Sigmoid colon (tissue), 7 donors: ENCODE measurements around the gene CFAP20DC. TPM values are rescaled to one million over a fixed set of nuclear protein-coding genes. Genes with fewer than 3 reads are reported as not detected.
"Not testable (repeated sequence)": the region's sequence is repeated elsewhere in the genome, so short reads cannot be mapped to it uniquely, and the experiment has no call there.

Experiments used
- DNase-seq: peaks from one replicate; pipeline ENCODE4 v3.0.0-alpha.2; 2019
- H3K27ac ChIP-seq, 4 donors: fragments of 200-600 bp; sonication (generic); one replicate each; pipeline ENCODE4 v1.5.1; 2016 to 2019; ENCODE audit warnings: mild to moderate bottlenecking in 1 of 4
- H3K27me3 ChIP-seq, 3 donors: fragments of 200-600 bp; sonication (generic); one replicate each; pipeline ENCODE4 v1.5.1; 2019; ENCODE audit warnings: mild to moderate bottlenecking in 1 of 3
- H3K36me3 ChIP-seq, 4 donors: fragments of 200-600 bp; sonication (generic); one replicate each; pipeline ENCODE4 v1.5.1; 2016 to 2019
- H3K4me1 ChIP-seq, 4 donors: fragments of 200-600 bp; sonication (generic); one replicate each; pipeline ENCODE4 v1.5.1; 2017 to 2019
- H3K4me3 ChIP-seq, 4 donors: fragments of 200-600 bp; sonication (generic); one replicate each; pipeline ENCODE4 v1.5.1; 2017 to 2019; ENCODE audit warnings: mild to moderate bottlenecking in 2 of 4, moderate library complexity in 1 of 4
- H3K9me3 ChIP-seq, 4 donors: fragments of 200-600 bp in 3 of 4; sonication (generic) in 3 of 4; one replicate each; pipeline versions ENCODE4 v1.5.1 to v1.6.1; 2013 to 2019
- EP300 ChIP-seq, 4 donors: sonication (generic); formaldehyde crosslinking; IDR thresholded peaks; one replicate each; pipeline ENCODE4 v1.6.1; 2017; ENCODE audit warnings: antibody characterized with exemption in 4 of 4
- POLR2A ChIP-seq, 2 donors: fragments of 450-650 bp; IDR thresholded peaks; one replicate each; pipeline ENCODE4 v1.6.1; 2016; ENCODE audit warnings: antibody characterized with exemption in 2 of 2, mild to moderate bottlenecking in 2 of 2, moderate library complexity in 2 of 2
- POLR2AphosphoS5 ChIP-seq, 4 donors: sonication (generic); formaldehyde crosslinking; IDR thresholded peaks; one replicate each; pipeline ENCODE4 v1.6.1; 2017; ENCODE audit warnings: antibody characterized with exemption in 4 of 4
- WGBS, 2 donors: extraction: QIAGEN DNeasy Blood & Tissue Kit; methylation state at CpG; one replicate each; pipeline ENCODE4 v1.1.7; 2013; 5-methylcytosine and 5-hydroxymethylcytosine counted together
- intact Hi-C: fragments of 100-400 bp; cut with DNase I; formaldehyde crosslinking; loops from one replicate; pipeline ENCODE4 v1.15.1; 2023
- polyA plus RNA-seq, 3 donors: library from polyadenylated mRNA; stranded (reverse); fragments of 200-250 nt; gene quantifications; one replicate each; pipeline ENCODE4 v1.2.3, GENCODE V29; 2013
- total RNA-seq, 4 donors: library from RNA; depleted of rRNA; stranded (reverse); fragments of >200 nt; gene quantifications; one replicate each; pipeline ENCODE4 v1.1.0, GENCODE V29; 2016
- TF ChIP-seq, protein P1 (sequence below), 4 experiments: fragments of 450-650 bp in 3 of 4; fragments of 200-600 bp in 1 of 4; IDR thresholded peaks; one replicate each; pipeline ENCODE4 v1.5.1; 2016 to 2019; ENCODE audit warnings: antibody characterized with exemption in 4 of 4, mild to moderate bottlenecking in 3 of 4, moderate library complexity in 2 of 4
- donor health status: healthy with polysubstance abuse.
- donor health status: Bipolar disorder and iron deficiency.
- donor health status: healthy.

The CFAP20DC gene
- total and polyA plus RNA-seq, 7 donors = under 0.01 to 0.83 (median 0.37) TPM; not detected in 1

DNA sequence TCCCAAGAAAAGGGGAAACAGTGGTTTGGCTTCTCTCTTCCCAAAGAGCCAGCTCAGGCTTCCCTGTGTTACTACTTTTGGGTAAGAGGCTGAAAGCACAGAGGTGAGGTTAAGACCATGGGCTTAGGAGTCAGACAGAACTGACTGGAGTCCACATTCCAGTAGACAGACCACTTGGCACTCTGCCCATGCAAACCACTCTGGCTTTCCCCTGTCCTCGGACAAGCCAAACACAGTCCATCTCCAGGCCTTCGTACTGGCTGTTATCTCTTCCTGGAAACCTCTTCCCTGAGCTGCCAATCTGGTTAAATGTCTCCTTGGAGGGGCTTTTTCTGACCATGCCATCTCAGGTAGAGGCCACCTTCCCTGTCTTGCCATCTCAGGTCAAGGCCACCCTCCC lies 330.1 kb downstream of the CFAP20DC start:
- no peak for DNase-seq
- Histone ChIP-seq H3K36me3 (no peaks in the 10 kb centered on the region), H3K27me3 (no peaks in the 10 kb centered on the region), H3K4me1 (peaks cover 0 to 28% (median 14%) of the 10 kb centered on the region in 4 donors), H3K27ac (no peak overlapping the region), H3K4me3 (no peak overlapping the region), H3K9me3 (no peaks in the 10 kb centered on the region)
- intact Hi-C loops = no loop called here
- 49 to 70% methylated on average over 2 of the region's 2 CpGs for WGBS, 2 donors
- TF ChIP-seq EP300 (IDR thresholded peaks at IDR 0.05) (no peak), POLR2A (IDR thresholded peaks at IDR 0.05) (no peak), POLR2AphosphoS5 (IDR thresholded peaks at IDR 0.05) (no peak)
- TF ChIP-seq, protein P1, sequence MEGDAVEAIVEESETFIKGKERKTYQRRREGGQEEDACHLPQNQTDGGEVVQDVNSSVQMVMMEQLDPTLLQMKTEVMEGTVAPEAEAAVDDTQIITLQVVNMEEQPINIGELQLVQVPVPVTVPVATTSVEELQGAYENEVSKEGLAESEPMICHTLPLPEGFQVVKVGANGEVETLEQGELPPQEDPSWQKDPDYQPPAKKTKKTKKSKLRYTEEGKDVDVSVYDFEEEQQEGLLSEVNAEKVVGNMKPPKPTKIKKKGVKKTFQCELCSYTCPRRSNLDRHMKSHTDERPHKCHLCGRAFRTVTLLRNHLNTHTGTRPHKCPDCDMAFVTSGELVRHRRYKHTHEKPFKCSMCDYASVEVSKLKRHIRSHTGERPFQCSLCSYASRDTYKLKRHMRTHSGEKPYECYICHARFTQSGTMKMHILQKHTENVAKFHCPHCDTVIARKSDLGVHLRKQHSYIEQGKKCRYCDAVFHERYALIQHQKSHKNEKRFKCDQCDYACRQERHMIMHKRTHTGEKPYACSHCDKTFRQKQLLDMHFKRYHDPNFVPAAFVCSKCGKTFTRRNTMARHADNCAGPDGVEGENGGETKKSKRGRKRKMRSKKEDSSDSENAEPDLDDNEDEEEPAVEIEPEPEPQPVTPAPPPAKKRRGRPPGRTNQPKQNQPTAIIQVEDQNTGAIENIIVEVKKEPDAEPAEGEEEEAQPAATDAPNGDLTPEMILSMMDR (IDR thresholded peaks at IDR 0.05) = no peak

- WGBS, 2 donors = 54 to 78% methylated on average over 3 of the region's 3 CpGs
- DNase-seq = no peak
- no peak for TF ChIP-seq POLR2A (IDR thresholded peaks at IDR 0.05)
- no peak for TF ChIP-seq EP300 (IDR thresholded peaks at IDR 0.05)
- TF ChIP-seq, protein P1 (IDR thresholded peaks at IDR 0.05) = no peak
- no peak for TF ChIP-seq POLR2AphosphoS5 (IDR thresholded peaks at IDR 0.05)
- Histone ChIP-seq H3K36me3 (no peaks in the 10 kb centered on the region), H3K27ac (no peak overlapping the region), H3K4me3 (no peak overlapping the region), H3K27me3 (no peaks in the 10 kb centered on the region), H3K4me1 (no peaks in the 10 kb centered on the region), H3K9me3 (no peaks in the 10 kb centered on the region)
- intact Hi-C loops = no loop called here
Observed at GRCh38 chr3:58713715-58714401, 336.0 kb downstream of the CFAP20DC start.

GRCh38 chr3:58711871-58712270 lies 338.0 kb downstream of the CFAP20DC start:
- Histone ChIP-seq H3K27me3 (no peaks in the 10 kb centered on the region), H3K27ac (no peak overlapping the region), H3K9me3 (no peaks in the 10 kb centered on the region), H3K4me3 (no peak overlapping the region), H3K36me3 (no peaks in the 10 kb centered on the region), H3K4me1 (no peaks in the 10 kb centered on the region)
- intact Hi-C loops = no loop called here
- TF ChIP-seq, protein P1 (IDR thresholded peaks at IDR 0.05) = no peak
- no peak for TF ChIP-seq EP300 (IDR thresholded peaks at IDR 0.05)
- TF ChIP-seq POLR2AphosphoS5 (IDR thresholded peaks at IDR 0.05) = no peak
- no peak for TF ChIP-seq POLR2A (IDR thresholded peaks at IDR 0.05)
- 90 to 91% methylated on average over 8 of the region's 8 CpGs for WGBS, 2 donors
- DNase-seq = no peak

DNA sequence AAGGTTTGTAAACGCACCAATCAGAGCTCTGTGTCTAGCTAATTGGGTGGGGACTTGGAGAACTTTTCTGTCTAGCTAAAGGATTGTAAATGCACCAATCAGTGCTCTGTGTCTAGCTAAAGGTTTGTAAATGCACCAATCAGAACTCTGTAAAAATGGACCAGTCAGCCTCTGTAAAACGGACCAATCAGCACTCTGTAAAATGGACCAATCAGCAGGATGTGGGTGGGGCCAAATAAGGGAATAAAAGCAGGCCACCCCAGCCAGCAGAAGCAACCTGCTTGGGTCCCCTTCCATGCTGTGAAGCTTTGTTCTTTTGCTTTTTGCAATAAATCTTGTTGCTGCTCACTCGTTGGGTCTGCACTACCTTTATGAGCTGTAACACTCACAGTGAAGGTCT lies 340.8 kb downstream of the CFAP20DC start:
- H3K36me3 ChIP-seq, H3K9me3 ChIP-seq, H3K27ac ChIP-seq, DNase-seq, H3K27me3 ChIP-seq, intact Hi-C loops, H3K4me1 ChIP-seq, H3K4me3 ChIP-seq: not testable (repeated sequence)
- 93 to 94% methylated on average over 3 of the region's 3 CpGs for WGBS, 2 donors

DNA sequence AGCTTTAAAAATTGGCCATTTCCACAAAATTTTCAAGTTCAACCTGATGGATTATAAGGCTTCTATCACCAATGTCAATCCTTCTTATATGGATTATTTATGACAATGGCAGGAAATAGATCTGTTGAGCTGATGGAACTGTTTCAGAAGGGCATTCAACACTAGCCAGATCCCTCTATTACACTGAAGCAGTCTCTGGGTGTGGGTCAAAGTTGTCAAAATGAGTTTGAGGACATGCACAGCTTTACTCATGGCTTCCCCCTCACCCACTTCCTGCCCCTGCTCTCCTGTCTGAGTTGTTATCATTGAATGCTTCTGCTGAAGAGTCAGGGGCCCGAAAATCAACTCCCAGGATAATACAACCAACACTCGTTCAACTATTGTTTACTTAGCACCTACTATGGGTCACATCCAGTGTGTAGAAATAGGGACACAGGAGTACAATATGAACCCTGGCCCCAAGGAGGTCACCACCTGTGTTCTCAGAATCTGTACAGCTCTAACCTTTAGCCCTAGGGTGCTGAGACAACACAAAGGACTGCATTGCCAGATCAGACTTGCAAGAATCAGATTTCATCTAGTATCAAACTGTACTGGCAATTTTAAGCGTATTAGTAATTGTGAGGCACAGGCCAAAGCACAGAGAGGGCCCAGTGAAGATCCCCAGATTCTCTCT lies 341.6 kb downstream of the CFAP20DC start:
- Histone ChIP-seq H3K9me3 (no peaks in the 10 kb centered on the region), H3K36me3 (no peaks in the 10 kb centered on the region), H3K27ac (no peak overlapping the region), H3K4me3 (no peak overlapping the region), H3K27me3 (no peaks in the 10 kb centered on the region), H3K4me1 (no peaks in the 10 kb centered on the region)
- no peak for TF ChIP-seq POLR2AphosphoS5 (IDR thresholded peaks at IDR 0.05)
- TF ChIP-seq, protein P1 (IDR thresholded peaks at IDR 0.05) = no peak
- TF ChIP-seq EP300 (IDR thresholded peaks at IDR 0.05) = no peak
- no peak for TF ChIP-seq POLR2A (IDR thresholded peaks at IDR 0.05)
- intact Hi-C loops = no loop called here
- 73 to 88% methylated on average over 3 of the region's 3 CpGs for WGBS, 2 donors
- no peak for DNase-seq
